Measurements from ENCODE around the gene LMNA.
"Not testable (repeated sequence)": the region's sequence is repeated elsewhere in the genome, so short reads cannot be mapped to it uniquely, and the experiment has no call there.

LMNA gene

DNA sequence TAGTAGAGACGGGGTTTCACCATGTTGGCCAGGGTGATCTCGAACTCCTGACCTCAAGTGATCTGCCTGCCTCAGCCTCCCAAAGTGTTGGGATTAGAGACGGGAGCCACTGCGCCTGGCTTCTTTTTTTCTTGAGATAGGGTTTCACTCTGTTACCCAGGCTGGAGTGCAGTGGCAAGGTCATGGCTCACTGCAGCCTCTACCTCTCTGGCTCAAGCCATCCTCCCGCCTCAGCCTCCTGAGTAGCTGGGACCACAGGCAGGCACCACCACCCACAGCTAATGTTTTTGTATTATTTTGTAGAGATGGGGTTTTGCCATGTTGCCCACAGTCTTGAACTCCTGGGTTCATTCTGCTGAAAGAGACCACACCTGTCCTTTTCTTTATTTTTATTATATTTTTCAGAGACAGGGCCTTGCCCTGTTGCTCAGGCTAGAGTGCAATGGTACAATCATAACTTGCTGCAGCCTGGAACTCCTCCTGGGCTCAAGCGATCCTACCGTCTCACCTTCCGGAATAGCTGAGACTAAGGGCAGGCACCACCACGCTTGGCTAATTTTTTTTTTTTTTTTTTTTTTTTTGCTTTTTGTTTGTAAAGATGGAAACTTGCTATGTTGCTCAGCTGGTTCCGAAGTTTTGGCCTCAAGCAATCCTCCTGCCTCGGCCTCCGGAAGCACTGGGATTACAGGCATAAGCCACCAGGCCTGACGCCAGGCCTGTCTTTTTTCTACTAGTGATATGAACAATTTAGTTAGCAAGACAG is 3.1 kb downstream of the LMNA start:
- in situ Hi-C loops (cut with HindIII; ENCODE audit: low sequenced_read_pairs) = no loop called here
- TF ChIP-seq CTCF (IDR thresholded peaks at IDR 0.05; ENCODE audit: low read depth, low read length) = no peak
- H3K4me3 ChIP-seq (ENCODE audit: low read depth, low read length) = peak overlapping the region; percentile 94
- DNase-seq (ENCODE audit: low read depth, low spot score) = no peak

DNA sequence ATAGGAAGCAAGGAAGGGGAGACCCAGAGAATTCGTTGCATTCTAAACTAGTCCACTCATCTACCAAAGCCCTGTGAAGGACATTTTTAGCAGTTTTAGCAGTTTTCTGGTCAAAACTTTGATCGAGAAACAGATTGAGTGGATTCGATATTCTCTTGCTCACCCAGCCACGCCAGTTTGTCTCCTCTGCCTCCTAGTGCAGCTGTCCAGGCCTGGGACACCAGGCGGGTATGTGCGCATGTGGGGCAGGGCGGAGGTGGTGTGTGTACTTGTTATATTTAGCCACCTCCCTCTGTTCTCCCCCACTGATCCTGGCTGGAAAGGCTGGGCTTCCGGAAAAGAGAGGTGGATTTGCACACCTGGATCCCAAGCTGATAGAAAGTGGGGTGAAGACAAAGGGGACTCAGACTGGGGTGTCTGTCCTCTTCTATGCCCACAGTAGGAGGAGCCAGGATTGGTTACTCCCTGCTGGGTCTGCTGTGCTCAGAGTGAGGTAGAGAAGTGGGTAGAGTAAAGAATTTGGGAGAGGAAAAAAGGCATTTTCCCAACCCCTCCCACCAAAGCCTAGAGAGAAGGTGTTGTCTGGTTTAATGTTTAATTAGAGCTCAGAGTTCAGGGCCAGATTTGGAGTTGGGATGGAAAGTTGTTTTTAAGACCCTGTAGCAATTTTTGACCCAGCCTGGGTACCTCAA is 3.8 kb downstream of the LMNA start:
- H3K4me3 ChIP-seq (ENCODE audit: low read depth, low read length) = peak overlapping the region; percentile 94
- TF ChIP-seq CTCF (IDR thresholded peaks at IDR 0.05; ENCODE audit: low read depth, low read length) = no peak
- in situ Hi-C loops (cut with HindIII; ENCODE audit: low sequenced_read_pairs) = no loop called here
- DNase-seq (ENCODE audit: low read depth, low spot score) = no peak

DNA sequence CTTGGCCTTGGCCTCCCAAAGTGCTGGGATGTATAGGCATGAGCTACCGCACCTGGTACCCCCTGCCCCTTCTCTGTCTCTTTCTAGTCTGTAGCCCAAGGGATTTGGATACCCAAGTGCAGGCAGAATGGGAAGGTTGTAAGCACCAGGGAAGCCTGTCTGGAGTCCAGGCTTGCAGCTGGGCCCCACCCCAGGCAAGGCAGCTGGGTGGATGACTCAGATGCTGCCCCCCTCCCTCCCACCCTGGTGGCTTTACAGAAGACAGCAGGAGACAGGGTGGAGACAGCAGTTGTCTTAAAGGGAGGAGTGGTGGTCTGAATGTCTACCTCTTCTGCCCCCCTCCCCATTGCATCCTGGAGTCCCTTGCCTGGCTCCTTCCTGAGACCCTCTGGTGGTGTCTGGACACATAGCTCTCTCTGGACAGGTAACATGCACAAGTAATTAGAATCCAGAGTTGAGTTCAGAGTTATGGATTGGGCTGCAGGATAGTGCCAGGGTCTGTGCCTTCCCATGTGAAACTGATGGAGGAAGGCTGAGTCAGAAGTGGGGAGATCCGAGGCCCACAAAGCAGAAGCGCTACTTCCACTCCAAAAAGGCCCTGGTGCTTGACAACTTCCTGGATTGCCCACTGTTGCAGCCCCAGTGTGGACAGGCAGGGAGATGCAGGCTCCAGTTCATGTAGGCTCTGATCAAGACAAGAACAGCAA is 5.1 kb downstream of the LMNA start:
- TF ChIP-seq CTCF (IDR thresholded peaks at IDR 0.05; ENCODE audit: low read depth, low read length) = no peak
- peak; percentile 84 for DNase-seq (ENCODE audit: low read depth, low spot score)
- in situ Hi-C loops (cut with HindIII; ENCODE audit: low sequenced_read_pairs) = no loop called here
- peak overlapping the region; percentile 17 for H3K4me3 ChIP-seq (ENCODE audit: low read depth, low read length)

- DNase-seq (ENCODE audit: low read depth, low spot score) = no peak
- in situ Hi-C loops (cut with HindIII; ENCODE audit: low sequenced_read_pairs) = no loop called here
- TF ChIP-seq CTCF (IDR thresholded peaks at IDR 0.05; ENCODE audit: low read depth, low read length) = no peak
- no peak overlapping the region for H3K4me3 ChIP-seq (ENCODE audit: low read depth, low read length)
Measured at GRCh38 chr1:156120318-156120717, 5.8 kb downstream of the LMNA start.

DNA sequence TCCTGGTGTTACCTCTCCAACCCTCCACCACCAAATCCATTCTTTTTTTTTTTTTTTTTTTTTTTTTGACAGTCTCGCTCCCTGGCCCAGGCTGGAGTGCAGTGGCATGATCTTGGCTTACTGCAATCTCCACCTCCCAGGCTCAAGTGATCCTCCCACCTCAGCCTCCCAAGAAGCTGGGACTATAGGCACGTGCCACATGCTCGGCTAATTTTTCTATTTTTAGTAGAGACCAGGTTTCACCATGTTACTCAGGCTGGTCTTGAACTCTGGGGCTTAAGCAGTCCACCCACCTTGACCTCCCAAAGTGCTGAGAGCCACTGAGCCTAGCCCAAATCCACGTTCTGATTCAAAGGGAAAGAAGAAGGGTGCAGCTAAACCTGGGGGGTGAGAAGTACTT is 6.5 kb downstream of the LMNA start:
- DNase-seq (ENCODE audit: low read depth, low spot score); in situ Hi-C loops (cut with HindIII; ENCODE audit: low sequenced_read_pairs); H3K4me3 ChIP-seq (ENCODE audit: low read depth, low read length): not testable (repeated sequence)

DNA sequence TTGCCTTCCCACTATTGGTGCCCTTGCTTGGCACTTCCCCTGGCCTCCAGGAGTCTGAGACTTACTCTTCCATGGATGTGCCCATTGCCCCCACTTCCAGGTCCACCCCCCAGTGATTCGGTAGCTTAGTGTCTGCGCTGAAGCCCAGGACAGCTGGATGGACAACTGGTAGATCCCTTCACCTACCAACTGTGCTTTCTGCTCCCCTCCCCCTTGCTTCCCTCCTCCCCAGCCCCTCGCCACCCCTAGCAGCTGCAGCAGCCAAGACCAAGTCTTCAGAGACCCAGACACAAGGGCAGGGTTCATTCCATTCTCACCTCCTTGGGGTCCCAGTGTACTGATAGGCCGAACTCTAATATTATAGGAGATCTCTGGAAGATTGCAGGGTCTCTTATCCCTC is 6.9 kb downstream of the LMNA start:
- no peak for DNase-seq (ENCODE audit: low read depth, low spot score)
- H3K4me3 ChIP-seq (ENCODE audit: low read depth, low read length) = no peak overlapping the region
- TF ChIP-seq CTCF (IDR thresholded peaks at IDR 0.05; ENCODE audit: low read depth, low read length) = no peak
- in situ Hi-C loops (cut with HindIII; ENCODE audit: low sequenced_read_pairs) = no loop called here

- no peak for TF ChIP-seq CTCF (IDR thresholded peaks at IDR 0.05; ENCODE audit: low read depth, low read length)
- in situ Hi-C loops (cut with HindIII; ENCODE audit: low sequenced_read_pairs) = no loop called here
- no peak for DNase-seq (ENCODE audit: low read depth, low spot score)
- peak overlapping the region; percentile 2 for H3K4me3 ChIP-seq (ENCODE audit: low read depth, low read length)
Measured at GRCh38 chr1:156122086-156122485, 7.6 kb downstream of the LMNA start.

Data from astrocyte of the spinal cord (primary cell).